SKM-1 (cell line): ENCODE data around the gene NFASC.
A peak's percentile ranks its signal among the peaks of the same experiment; 100 is the strongest.

Experiments used
- DNase-seq: peaks from one replicate; lab custom pipeline; 2025; ENCODE audit not compliant: unreplicated experiment; lab: John Stamatoyannopoulos, UW

Gene NFASC

DNA sequence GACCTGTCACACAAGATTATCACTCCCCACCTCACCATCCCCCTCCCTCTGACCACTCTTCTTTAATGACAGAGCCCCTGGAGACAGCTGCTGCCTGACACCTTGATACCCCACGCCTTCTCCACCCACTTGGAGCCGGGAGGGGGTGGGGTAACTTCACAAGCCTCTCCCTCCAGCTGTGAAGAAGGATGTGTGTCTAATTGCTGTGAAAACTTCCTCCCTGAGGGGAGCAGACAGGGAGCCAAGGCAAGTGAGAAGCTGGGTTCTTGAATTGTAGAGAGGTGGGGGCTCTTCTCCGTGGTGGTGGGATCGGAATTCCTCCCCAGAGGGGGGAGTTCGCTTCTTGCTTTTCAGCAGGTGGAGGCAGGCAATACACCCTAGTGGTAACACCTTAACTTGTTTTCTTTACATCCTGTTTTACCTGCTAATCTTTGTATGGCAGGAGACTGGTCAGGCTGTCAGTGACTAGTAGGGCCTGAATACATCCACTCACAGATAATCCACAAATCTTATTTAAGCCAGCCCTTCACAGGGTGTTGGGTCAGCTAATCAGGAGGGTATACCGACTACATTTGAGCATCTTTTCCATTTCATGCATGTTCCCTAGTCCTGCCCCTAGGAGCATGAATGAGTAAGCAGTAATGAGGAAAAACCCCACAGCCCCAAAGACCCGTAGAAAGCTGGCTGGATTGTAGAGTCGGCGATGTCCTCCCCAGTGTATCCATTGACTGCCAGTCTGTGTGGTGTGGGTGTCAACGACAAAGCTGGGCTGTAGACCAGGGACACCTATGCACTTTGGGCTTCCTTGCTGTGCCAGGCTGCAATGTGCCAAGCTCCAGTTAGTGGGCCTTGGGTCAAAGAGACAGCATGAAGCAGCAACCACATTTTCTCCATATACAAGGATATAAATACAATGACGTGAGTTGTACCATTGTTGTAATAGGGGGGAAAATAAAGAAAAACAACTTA, 57.3 kb downstream of the NFASC start:
- DNase-seq = no peak

DNA sequence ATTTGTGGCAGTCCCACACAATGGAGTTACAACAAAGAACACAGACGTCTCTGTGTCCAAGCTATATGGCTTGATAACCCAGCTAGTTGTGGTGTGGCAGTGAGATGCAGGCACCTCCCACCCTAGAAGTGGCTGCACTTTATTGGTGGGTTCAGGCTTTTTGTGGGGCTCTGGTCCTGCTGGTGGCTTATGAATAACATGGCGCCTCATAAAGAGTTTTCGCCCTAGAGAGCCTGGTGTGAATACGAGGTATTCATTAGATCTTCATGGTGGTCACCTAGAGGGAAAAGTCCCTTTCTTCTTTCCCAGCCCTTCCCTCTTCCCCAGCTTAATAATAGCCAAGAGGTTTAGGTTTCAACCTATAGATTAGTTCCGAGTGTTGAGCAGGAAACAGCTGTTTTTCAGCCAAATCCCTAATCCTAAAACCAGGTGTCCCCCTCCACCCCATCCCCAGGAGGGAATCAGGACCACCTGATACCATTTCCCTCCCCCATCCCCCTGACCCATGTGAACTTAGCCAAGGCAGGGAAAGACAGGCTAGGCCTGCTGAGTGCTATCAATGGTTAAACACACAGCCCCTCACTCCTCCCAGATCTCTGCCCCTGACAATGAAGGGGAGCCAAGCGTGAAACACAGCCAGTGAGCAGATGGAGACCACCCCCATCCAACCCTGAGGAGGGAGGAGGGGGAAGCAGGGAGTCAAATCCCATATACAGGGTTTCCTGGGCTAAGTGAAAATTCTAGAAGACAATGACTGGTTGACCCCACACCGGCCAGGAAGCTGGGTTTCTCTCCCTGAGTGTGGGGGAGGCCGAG, 58.2 kb downstream of the NFASC start:
- DNase-seq = no peak

DNA sequence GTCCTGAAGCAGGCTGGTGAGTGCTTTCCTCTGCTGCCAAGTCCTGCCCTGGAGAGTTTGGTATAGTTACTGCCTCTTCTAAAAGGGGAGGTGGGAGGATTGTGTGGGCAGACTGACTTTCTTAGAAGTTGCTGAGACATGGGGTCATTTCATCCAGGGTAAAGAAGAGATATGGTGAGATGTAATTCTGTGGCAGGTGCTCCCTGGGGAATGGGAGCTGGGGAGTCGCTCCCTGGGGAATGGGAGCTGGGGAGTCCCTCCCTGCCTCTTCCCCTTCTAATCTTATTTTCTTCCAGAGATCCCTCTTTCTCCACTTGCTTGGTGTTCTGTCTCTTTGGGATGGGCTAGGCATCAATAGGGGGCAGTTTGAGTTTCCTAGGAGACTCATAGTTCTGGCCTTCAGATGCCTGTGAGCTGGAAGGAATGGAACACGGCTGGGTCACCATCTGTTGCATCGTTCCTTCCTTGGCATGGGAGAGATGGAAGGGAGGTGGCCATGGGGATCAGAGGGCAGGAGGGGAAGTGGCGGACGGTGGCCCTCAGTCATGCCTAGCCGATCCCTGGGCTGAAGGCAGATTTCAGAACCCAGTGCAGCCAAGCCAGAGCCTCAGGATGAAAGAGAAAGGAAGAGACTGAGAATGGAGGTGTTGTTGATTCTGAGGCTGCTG, 59.0 kb downstream of the NFASC start:
- DNase-seq = no peak

DNA sequence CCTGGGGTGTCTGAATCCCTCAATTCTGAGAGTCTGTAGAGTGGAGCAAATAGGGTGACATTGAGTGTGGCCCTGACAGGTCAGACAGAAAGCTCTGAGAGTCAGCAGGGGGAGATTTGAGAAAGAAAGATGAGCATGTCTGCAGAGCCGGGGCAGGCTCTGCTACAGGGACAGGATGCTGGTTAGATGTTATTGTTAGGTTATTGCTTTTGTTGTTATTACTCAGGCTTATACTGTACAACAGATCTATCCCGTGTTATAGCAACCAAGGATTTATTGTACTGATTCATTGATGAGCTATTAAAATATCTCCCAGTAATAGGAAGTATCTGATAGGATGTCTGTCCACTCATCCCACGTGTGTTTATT, 59.5 kb downstream of the NFASC start:
- no peak for DNase-seq

DNA sequence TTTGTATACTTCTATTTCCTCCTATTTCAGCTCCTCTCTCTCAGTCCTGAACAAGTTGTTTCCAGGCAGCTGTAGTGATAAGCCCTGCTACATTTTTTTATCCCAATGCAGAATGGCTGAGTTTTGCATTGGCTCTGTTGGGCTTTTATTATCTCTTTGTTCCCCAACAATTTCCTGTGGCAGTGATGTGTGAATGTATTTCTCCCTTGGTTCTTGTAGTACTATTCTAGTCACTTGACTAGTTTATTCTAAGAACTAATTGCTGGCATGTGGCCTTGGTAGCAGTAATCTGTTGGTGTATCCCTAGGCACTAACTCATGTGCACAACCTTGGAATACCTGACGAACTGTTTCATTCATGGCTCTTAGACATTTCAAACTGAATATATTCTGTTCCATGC, 60.7 kb downstream of the NFASC start:
- no peak for DNase-seq

DNA sequence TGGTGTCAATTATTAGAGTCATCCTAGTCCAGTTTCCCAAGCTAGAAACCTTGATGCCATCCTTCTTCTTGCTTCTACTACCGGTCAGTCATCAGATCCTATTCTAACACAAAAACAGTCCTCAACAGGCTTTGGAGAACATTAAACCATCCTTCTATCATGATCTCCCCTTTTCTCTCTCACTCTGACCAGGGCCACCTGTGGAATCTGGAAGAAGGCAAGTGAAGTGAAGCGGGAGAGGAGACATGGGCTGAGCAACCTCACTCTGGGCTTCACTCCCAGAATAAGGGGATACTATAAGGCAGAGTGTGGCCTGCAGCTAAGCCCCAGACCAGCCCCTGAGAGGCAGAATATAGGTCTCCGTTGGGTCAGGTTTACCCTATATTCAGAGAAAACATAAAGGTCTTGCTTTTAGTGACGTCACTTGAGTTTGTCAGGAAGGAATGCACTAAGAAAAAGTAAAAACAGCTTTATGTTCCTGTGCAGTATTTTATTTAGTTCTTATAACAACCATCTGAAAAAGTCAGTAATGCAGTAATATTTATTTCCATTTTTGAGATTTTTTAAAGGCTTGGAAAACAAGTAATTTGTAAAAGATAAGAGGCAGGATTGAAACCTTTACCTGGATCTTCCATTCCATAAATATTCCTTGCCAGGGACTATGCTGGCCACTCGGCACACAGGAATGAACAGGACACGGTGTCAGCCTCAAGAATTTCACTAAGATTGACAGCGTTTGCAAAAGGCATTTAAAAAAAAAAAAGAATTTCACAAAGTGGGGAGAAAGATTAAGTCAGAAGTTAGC, 61.3 kb downstream of the NFASC start:
- DNase-seq = no peak

DNA sequence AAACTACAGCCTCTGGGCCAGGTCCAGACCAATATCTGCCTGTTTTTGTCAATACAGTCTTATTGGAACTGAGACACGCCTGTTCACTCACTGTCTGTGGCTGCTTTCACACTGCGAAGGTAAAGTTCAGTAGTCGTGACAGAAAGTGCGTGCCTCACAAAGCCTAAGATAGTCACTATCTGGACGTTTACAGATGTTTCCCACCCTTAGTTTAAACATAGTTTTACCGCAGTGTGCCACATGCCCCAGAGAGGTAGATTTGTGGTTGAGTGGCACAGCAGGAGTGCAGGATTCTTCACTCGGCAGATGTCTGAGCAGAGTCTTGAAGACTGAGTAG, 61.9 kb downstream of the NFASC start:
- DNase-seq = no peak

DNA sequence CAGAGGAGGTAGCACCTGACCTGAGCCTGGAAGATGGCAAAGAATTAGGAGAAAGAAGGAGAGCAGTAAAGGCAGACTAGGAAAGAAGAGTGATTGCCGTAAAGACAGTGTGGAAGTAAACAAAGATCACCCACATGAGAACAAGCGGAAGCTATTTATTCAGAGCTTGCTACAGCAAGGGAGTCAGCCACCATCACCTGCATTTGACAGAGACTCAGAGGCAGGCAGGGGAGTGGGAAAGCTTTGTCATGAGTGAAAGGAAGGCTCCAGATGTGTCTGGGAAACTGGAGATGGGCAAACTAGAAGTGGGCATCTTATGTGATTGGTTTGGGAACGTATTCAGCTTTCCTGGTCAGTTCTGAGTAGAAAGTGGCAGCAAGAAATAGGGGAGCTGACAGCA, 64.5 kb downstream of the NFASC start:
- DNase-seq = no peak

DNA sequence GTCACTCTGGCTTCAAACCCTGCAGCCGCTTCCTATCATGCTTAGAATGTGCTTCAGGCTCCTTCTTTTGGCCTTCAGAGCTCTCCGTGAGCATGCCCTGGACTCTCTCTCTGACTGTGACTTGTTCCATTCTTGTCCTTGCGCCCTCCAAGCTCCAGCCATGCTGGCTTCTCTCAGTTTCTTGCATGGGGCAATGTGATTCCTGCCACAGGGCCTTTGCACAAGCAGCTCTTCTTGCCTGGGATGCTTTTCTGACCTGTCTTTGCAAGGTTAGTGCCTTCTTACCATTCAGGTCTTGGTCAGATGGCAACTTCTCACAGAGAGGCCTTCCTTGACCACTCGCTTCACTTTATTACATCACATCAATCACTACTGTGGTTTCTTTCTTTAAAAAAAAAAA, 66.1 kb downstream of the NFASC start:
- no peak for DNase-seq

DNA sequence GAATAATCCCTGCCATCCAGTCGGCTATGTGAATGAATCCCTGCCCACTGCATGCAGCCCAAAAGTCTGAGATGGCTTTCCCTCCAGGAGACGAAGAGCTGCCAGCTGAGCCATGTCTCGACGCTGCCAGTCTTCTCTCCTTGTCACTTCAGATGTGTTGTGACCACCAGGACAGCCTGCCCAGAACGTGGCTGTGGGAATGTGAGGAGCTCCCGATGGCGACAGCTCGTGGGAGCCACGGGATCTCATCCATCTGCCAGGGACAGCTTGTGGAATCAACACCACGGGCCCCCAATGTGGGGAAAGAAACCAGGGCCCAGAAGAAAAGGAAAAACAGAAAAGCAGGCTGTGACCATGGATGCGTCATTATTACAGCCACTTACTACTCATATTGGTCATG, 67.2 kb downstream of the NFASC start:
- no peak for DNase-seq

DNA sequence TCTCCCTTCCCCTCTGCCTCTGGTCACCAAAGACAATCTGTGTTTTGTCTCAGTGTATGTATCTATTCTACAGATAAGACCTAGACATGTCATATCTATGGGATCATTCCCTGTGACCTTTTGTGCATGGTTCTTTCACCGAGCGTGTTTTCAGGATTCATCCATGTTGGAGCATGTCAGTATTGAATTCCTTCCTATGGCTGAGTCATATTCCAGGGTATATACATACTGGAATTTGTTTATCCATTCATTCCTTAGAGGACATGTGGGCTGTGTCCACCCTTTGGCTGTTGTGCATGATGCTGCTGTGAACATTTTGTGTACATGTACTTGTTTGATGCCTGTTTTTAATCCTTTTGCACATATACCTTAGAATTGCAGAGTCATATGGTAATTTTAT, 69.9 kb downstream of the NFASC start:
- no peak for DNase-seq

DNA sequence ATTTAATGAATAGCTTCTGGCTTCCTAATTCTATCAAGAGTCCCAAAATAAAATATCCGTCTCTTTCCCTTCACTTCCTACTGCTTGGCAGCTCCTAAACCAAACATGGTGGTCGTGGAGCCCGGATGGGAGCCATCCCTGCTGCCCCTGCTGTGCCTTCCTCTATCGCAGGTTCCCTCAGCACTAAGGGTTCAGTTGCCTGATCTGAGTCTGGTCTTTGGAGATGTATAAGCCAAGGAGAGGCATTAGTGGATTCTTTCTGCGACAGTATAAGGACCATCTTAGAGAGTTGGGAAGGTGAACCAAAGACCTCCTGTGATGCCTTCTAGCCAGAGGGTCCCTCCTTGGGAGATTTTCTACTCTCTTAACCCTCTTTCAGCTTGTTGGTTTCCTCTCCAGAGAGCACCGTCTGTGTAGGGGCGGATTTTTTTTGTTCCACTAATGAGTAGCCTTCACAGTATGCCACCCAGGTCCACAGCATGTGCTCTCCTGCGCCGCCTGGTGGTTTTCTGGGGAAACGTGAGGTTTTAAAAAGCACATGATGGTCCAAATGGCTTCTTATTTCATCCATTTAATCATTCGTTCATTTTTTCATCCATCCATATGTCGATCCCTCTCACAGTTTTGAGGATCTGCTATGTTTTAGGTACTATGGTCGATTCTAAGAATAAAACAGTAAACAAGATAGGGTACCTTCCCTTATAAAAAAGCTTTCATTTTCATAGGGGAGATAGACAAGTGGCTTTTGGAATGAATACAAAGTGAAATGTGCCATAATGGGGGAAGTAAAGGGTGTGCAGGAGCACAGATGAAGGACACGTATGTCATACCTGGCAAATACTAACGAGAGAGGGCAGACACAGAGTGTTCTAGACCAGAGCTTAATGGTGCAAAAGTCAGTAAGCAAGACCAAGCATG, 71.0 kb downstream of the NFASC start:
- peak; percentile 64 for DNase-seq

DNA sequence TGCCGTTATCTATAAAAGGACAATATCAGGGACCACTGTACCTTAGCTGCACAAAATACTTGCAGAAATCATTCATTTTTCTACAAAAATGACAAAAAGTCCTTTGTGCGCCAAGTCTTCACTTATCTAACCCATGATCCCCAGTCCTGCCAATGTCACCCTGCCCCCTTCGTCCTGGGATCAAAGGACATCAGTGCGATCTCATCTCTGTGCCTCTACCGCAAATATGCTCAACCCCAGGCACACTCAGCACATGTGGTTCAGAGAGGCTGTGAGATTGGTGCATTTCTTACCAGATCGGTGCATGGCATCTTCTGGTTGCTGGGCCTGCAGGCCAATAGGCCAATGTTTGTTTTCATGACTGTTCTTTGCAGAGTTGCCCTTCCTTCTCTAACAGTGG, 72.8 kb downstream of the NFASC start:
- DNase-seq = no peak

DNA sequence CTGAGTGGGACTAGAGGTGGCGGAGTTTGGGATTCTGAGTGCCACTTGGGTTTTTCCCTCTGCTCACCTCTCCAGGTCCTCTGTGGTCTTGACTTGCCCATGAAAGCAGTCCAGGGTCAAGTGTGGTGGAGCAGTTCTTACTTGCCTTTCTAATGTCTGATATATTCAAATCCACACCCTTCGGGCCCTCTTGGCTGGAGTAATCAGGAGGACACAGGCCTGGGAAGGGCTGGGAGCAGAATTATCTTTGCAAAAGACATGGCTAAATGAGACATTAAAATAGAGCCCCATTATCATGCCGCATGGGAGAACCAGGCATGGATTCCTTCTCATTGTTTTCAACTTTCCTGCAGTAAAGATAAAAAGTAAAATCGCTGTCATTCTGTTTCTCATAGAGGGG, 74.0 kb downstream of the NFASC start:
- no peak for DNase-seq

DNA sequence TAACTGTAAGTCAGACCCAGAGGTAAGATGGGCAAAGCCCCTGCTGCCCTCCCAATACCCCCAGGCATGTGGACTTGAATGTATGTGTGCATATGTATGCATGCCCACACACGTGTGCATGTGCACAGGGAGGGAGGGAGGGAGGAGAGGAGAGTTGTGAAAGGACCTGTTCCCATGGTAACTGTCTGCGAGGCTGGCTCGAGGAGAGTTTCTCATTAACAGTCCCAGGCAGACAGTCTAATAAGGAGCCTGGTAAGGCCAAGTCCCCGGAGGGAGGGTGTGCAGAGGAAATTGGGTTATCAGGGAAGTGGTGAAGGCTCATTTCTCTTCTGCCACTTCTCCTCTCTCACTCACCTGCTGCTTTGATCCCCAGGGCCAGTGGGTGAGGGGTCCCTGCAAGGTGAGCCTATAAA, 74.9 kb downstream of the NFASC start:
- peak; percentile 26 for DNase-seq

DNA sequence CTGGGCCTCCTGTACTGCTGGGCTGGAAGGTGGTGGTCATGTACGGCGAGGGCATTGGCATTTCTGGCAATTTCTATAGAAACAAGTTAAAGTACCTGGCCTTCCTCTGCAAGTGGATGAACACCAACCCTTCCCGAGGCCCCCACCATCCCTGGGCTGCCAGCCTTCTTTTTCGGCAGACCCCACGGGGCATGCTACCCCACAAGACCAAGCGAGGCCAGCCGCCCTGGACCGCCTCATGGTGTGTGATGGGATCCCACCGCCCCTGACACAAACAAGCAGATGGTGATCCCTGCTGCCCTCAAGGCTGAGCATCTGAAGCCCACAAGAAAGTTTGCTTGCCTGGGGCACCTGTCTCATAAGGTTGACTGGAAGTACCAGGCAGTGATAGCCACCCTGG, 76.0 kb downstream of the NFASC start:
- DNase-seq = no peak

DNA sequence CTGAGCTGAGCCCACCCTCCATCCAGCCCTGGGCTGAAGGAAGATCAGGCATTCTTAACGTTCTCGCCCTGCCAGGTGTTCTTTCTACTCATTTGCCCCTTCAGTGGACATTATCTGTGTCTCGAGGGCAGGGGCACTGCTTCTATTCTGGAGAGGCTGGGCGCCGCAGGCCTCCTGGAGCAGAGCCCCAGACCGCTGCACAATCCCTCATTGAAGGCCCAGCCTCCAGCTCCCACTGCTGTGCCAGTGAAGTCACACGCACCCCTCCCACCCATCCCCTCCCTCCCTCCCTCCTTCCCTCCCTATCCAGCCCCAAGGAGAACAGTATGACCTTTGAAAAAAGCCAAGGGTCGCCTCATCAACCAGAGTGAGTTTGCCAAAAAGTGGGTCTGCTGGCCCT, 76.7 kb downstream of the NFASC start:
- no peak for DNase-seq

DNA sequence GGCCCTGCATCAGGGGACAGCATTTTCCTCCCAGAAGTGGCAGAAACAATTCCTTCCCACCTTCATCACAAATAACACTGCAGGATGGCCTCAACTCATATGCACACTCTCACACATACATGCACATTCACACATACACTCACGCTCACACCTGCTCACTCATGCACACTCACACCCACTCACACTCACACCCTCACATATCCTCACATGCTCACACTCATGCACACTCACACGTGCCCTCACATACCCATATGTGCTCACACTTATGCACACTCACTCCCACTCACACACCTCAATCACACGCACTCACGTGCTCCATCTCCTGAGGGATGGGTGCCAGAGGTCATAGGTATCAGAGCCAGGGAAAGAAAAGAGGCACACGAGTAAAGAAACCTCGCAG, 77.1 kb downstream of the NFASC start:
- DNase-seq = no peak

DNA sequence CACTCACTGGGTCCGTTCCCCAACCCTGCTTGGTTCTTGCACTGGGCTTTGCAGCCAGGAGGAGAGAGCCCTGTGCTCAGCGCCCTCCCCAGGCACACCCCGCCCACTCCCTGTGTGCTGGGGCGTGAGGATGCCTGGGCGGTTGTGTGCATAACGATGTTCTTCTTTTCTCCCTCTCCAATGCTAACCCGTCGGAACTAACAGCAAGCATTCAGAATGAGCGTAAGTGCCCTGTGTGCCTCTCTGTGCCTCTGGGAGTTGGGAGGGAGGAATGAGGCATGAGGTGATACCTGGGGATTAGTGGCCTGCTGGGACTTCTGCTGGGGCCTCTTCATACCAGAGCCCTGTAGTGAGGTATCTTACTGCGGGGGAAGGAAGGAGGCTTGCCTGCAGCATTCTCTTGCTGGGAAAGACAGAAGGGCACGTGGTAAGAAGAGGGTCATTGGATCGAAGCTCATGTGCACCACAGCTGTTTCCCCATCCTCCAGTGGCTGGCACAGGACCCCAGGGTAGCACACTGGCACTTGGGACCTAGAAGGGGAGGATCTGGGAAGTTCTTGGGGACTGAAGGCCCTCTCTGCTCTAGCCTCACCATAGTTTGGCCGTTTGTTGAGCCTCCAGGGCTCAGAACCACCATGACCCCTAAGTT, 79.8 kb downstream of the NFASC start:
- DNase-seq = no peak
